ENCODE results near the gene PPP1R26.
A peak's percentile ranks its signal among the peaks of the same experiment; 100 is the strongest.
"Not testable (repeated sequence)": the region's sequence is repeated elsewhere in the genome, so short reads cannot be mapped to it uniquely, and the experiment has no call there.

PPP1R26 gene

GRCh38 chr9:135525241-135526088 lies 45.9 kb downstream of the PPP1R26 start:
- H3K4me1 Mint-ChIP-seq (ENCODE audit: low read depth) = no peaks in the 10 kb centered on the region
- no peak for DNase-seq
- no peak overlapping the region for H3K4me3 Mint-ChIP-seq
- H3K36me3 Mint-ChIP-seq (ENCODE audit: low read depth) = no peaks in the 10 kb centered on the region
- H3K9me3 Mint-ChIP-seq = no peaks in the 10 kb centered on the region
- peaks cover 10% of the 10 kb centered on the region for H3K27me3 Mint-ChIP-seq
- no peak overlapping the region for H3K27ac Mint-ChIP-seq

- no peak overlapping the region for H3K4me3 Mint-ChIP-seq
- no peak overlapping the region for H3K27ac Mint-ChIP-seq
- peaks cover 13% of the 10 kb centered on the region for H3K27me3 Mint-ChIP-seq
- no peaks in the 10 kb centered on the region for H3K9me3 Mint-ChIP-seq
- no peaks in the 10 kb centered on the region for H3K36me3 Mint-ChIP-seq (ENCODE audit: low read depth)
- peak; percentile 8 for DNase-seq
- H3K4me1 Mint-ChIP-seq (ENCODE audit: low read depth) = no peaks in the 10 kb centered on the region
These were observed 46.6 kb downstream of the PPP1R26 start for GRCh38 chr9:135526089-135526729.

GRCh38 chr9:135526730-135527571 lies 47.4 kb downstream of the PPP1R26 start:
- DNase-seq = peak; percentile 16
- H3K27ac Mint-ChIP-seq = no peak overlapping the region
- peaks cover 15% of the 10 kb centered on the region for H3K27me3 Mint-ChIP-seq
- no peaks in the 10 kb centered on the region for H3K9me3 Mint-ChIP-seq
- no peaks in the 10 kb centered on the region for H3K36me3 Mint-ChIP-seq (ENCODE audit: low read depth)
- no peaks in the 10 kb centered on the region for H3K4me1 Mint-ChIP-seq (ENCODE audit: low read depth)
- H3K4me3 Mint-ChIP-seq = no peak overlapping the region

- H3K27ac Mint-ChIP-seq; H3K4me1 Mint-ChIP-seq (ENCODE audit: low read depth): not testable (repeated sequence)
These were observed 49.4 kb downstream of the PPP1R26 start for GRCh38 chr9:135528842-135529435.

GRCh38 chr9:135530146-135530545 lies 50.6 kb downstream of the PPP1R26 start:
- Mint-ChIP-seq H3K4me1 (ENCODE audit: low read depth) (no peaks in the 10 kb centered on the region), H3K27ac (no peak overlapping the region), H3K9me3 (no peaks in the 10 kb centered on the region), H3K27me3 (peaks cover 25% of the 10 kb centered on the region), H3K36me3 (ENCODE audit: low read depth) (no peaks in the 10 kb centered on the region), H3K4me3 (no peak overlapping the region)
- DNase-seq = no peak

More at GRCh38 chr9:135528842-135529435, 49.4 kb downstream of the PPP1R26 start:
- not testable (repeated sequence) for H3K4me3 Mint-ChIP-seq; H3K9me3 Mint-ChIP-seq; DNase-seq; H3K36me3 Mint-ChIP-seq (ENCODE audit: low read depth)
- H3K27me3 Mint-ChIP-seq = peaks cover 19% of the 10 kb centered on the region

GRCh38 chr9:135531096-135531495 lies 51.5 kb downstream of the PPP1R26 start:
- no peaks in the 10 kb centered on the region for H3K9me3 Mint-ChIP-seq
- H3K4me3 Mint-ChIP-seq = no peak overlapping the region
- no peaks in the 10 kb centered on the region for H3K36me3 Mint-ChIP-seq (ENCODE audit: low read depth)
- no peak for DNase-seq
- H3K27me3 Mint-ChIP-seq = peaks cover 27% of the 10 kb centered on the region
- no peaks in the 10 kb centered on the region for H3K4me1 Mint-ChIP-seq (ENCODE audit: low read depth)
- no peak overlapping the region for H3K27ac Mint-ChIP-seq

- no peaks in the 10 kb centered on the region for H3K9me3 Mint-ChIP-seq
- H3K36me3 Mint-ChIP-seq (ENCODE audit: low read depth) = no peaks in the 10 kb centered on the region
- no peak overlapping the region for H3K4me3 Mint-ChIP-seq
- H3K27ac Mint-ChIP-seq = no peak overlapping the region
- no peaks in the 10 kb centered on the region for H3K4me1 Mint-ChIP-seq (ENCODE audit: low read depth)
- no peak for DNase-seq
- H3K27me3 Mint-ChIP-seq = peaks cover 31% of the 10 kb centered on the region
These were observed 53.5 kb downstream of the PPP1R26 start for GRCh38 chr9:135533113-135533512.

GRCh38 chr9:135533674-135534073 lies 54.1 kb downstream of the PPP1R26 start:
- Mint-ChIP-seq H3K9me3 (no peaks in the 10 kb centered on the region), H3K4me1 (ENCODE audit: low read depth) (no peaks in the 10 kb centered on the region), H3K27ac (no peak overlapping the region), H3K36me3 (ENCODE audit: low read depth) (no peaks in the 10 kb centered on the region), H3K27me3 (peaks cover 35% of the 10 kb centered on the region), H3K4me3 (no peak overlapping the region)
- DNase-seq = no peak

- peaks cover 40% of the 10 kb centered on the region for H3K27me3 Mint-ChIP-seq
- H3K27ac Mint-ChIP-seq; H3K4me1 Mint-ChIP-seq (ENCODE audit: low read depth); H3K9me3 Mint-ChIP-seq; DNase-seq; H3K4me3 Mint-ChIP-seq; H3K36me3 Mint-ChIP-seq (ENCODE audit: low read depth): not testable (repeated sequence)
These were observed 54.7 kb downstream of the PPP1R26 start for GRCh38 chr9:135534192-135534711.

- peaks cover 43% of the 10 kb centered on the region for H3K27me3 Mint-ChIP-seq
- H3K4me1 Mint-ChIP-seq (ENCODE audit: low read depth); H3K4me3 Mint-ChIP-seq; H3K27ac Mint-ChIP-seq; H3K36me3 Mint-ChIP-seq (ENCODE audit: low read depth); DNase-seq; H3K9me3 Mint-ChIP-seq: not testable (repeated sequence)
These were observed 55.2 kb downstream of the PPP1R26 start for GRCh38 chr9:135534826-135535225.

- H3K9me3 Mint-ChIP-seq; H3K4me3 Mint-ChIP-seq; H3K36me3 Mint-ChIP-seq (ENCODE audit: low read depth); H3K4me1 Mint-ChIP-seq (ENCODE audit: low read depth); H3K27ac Mint-ChIP-seq; DNase-seq: not testable (repeated sequence)
- peaks cover 47% of the 10 kb centered on the region for H3K27me3 Mint-ChIP-seq
These were observed 56.0 kb downstream of the PPP1R26 start for GRCh38 chr9:135535631-135536030.

- H3K4me1 Mint-ChIP-seq (ENCODE audit: low read depth) = no peaks in the 10 kb centered on the region
- H3K36me3 Mint-ChIP-seq (ENCODE audit: low read depth) = no peaks in the 10 kb centered on the region
- no peak for DNase-seq
- H3K27me3 Mint-ChIP-seq = peaks cover 47% of the 10 kb centered on the region
- H3K4me3 Mint-ChIP-seq = no peak overlapping the region
- no peak overlapping the region for H3K27ac Mint-ChIP-seq
- H3K9me3 Mint-ChIP-seq = no peaks in the 10 kb centered on the region
These were observed 56.6 kb downstream of the PPP1R26 start for GRCh38 chr9:135536216-135536615.
